Choroid plexus epithelial cell (primary cell): ENCODE measurements around the gene UNC5A.

ENCODE experiments used
- DNase-seq: peaks from one replicate; pipeline ENCODE4 v3.0.0-alpha.2; 2010; ENCODE audit warnings: low read depth
- H3K4me3 ChIP-seq: 2 replicates; pipeline ENCODE4 v1.5.1; 2011; ENCODE audit warnings: low read depth, mild to moderate bottlenecking, control low read depth, low read length, moderate library complexity
- TF ChIP-seq, protein P1 (sequence below): conservative IDR thresholded peaks from 2 replicates; pipeline ENCODE4 v1.5.1; 2011; ENCODE audit warnings: low read depth, mild to moderate bottlenecking, control low read depth, inconsistent platforms, low read length, moderate library complexity

Gene UNC5A

DNA sequence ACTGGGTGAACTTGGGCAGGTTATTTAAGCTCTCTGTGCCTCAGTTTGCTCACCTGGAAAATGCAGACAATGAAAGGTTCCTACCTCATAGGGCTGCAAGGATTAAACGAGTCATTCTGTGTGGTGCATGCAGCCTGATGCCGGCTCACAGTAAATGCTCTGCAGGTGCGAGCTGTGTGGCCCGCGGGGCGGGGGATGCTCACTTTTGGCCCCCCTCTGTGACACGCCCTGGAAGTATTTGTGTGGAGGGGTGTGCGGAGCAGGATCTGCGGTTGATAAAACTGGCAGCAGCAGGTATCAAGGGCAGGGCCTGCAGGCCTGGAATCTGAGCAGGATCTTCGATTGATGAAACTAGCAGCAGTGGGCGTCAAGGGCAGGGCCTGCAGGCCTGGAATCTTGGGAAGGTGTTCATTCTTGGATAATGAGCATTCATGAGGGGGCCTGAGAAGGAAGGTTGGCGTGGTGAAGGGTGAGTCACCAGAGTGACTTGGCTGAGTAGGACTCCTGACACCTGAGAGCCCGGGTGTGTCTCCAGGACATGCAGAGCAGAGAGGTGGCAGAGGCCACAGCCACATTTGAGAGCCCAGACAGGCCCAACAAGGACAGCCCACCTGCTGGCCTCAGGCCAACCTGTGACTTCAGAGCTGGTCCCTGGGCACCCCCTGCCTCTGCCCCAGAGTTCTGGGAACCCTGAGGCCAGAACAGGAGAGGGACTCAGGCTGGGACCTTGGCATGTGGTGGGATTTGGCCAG is 11.9 kb downstream of the UNC5A start:
- no peak for DNase-seq
- no peak overlapping the region for H3K4me3 ChIP-seq
- TF ChIP-seq, protein P1, sequence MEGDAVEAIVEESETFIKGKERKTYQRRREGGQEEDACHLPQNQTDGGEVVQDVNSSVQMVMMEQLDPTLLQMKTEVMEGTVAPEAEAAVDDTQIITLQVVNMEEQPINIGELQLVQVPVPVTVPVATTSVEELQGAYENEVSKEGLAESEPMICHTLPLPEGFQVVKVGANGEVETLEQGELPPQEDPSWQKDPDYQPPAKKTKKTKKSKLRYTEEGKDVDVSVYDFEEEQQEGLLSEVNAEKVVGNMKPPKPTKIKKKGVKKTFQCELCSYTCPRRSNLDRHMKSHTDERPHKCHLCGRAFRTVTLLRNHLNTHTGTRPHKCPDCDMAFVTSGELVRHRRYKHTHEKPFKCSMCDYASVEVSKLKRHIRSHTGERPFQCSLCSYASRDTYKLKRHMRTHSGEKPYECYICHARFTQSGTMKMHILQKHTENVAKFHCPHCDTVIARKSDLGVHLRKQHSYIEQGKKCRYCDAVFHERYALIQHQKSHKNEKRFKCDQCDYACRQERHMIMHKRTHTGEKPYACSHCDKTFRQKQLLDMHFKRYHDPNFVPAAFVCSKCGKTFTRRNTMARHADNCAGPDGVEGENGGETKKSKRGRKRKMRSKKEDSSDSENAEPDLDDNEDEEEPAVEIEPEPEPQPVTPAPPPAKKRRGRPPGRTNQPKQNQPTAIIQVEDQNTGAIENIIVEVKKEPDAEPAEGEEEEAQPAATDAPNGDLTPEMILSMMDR = no peak

DNA sequence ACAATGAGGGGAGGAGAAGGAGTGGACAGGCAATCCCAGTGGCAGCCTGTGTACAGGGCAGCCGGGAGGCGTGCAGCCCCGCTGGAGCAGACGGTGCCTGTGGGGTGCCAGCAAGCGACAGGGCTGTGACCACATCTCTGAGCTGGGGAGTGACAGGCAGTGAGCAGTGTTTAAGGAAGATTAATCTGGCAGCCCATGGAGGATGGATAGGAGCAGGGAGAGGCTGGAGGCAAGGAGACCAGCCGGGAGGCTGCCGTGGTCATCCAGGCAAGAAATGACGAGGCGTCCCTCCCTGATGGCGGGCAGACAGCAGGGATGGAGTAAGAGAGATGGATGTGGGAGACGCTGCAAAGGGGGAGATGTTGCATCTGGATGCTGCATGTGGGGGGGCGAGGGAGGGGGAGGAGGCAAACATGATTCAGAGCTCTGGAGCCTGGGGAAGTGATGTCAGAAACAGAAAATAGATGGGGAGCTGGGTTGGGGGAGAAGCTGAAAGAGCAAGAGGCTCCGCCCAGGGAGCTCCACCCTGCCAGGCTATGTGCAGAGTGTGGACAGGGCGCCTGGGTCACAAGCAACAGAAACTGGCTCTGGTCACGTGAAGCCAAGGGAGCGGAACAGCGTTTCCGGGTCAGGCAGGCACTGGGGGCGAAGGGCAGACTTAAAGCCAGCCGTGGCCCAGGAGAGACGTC is 12.6 kb downstream of the UNC5A start:
- TF ChIP-seq, protein P1 = no peak
- no peak for DNase-seq
- no peak overlapping the region for H3K4me3 ChIP-seq

DNA sequence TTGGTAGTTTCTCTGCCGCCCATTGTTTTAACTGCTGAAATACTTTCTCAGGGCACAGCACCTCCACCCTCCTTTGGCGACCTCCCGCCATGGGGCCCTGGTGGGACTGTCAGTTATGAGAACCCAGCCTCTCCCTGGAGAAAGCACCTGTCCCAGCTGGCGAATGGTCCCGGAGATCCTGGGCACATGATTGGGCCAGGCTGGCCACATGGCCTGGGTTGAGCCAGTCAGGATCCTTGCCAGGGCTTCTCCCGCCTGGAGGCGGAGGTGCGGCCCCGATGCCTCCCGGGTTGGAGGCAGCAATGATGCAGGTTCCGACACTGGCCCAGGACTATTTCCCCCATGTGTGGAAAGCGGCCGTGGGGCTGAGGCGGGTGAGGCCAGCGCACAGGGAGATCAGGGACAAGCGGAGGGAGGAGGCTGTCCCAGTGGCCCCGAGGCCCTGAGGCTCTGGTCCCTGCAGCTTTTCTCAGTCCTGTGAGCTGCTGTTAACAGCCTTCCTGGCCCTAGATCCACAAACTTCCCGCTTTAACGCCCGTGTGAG is 13.6 kb downstream of the UNC5A start:
- no peak overlapping the region for H3K4me3 ChIP-seq
- TF ChIP-seq, protein P1 = no peak
- no peak for DNase-seq

DNA sequence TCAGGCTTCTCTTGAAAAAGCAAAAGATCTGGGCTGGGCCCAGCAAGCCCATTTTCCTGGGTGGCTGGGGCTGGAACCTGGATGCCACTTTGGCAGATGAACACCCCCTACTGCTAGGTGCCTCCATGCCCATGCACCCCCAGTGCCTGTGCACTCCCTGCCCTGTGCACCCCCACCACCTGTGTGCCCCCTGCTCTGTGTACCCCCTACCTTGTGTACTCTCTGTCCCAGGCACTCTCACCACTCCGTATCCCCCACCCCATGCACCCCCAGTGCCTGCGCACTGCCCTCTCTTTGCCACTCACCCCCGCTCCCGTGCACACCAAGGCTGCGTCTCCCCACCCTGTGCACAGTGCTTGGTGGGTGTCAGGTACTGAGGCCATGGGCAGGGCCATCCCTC is 14.2 kb downstream of the UNC5A start:
- H3K4me3 ChIP-seq = no peak overlapping the region
- DNase-seq = no peak
- TF ChIP-seq, protein P1 = no peak

DNA sequence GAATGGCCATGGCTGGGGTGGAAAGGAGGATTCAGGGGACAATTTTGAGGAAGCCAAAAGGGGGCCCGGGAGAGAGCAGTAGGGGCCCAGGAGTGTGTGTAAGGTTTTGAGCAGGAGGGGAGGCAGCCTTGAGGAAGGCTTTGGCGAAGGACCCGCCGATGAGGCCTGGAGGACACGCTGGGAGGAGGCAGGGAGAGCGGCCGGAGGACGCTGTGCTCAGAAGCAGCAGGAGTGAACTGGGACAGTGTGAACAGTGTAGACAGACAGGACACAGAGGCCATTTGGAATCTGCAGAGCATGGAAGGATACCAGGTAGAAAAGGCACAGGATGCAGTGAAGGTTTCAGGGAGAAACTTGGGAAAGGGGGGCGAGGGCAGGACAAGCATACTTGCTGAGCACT is 14.9 kb downstream of the UNC5A start:
- DNase-seq = no peak
- TF ChIP-seq, protein P1 = no peak

DNA sequence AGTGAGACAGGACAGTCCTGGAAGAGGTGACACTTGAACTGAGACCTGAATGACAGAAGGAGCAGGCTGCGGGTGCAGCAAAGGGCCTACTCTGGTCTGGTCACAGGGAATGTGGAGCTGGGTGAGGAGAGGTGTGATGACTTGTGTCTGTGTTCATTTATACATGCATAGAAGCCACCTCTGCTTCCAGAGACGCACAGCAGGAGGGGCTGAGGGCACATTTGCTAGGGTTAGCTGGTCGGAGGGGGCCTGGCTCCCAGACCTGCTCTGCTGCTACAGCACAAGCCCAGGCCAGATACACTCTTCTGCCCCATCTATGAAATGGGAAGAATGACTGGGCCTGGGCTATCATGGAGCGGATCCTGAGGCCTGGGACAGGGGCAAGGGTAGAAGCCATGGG is 15.6 kb downstream of the UNC5A start:
- no peak for DNase-seq
- TF ChIP-seq, protein P1 = no peak
- H3K4me3 ChIP-seq = no peak overlapping the region

More for the DNA sequence above, 14.9 kb downstream of the UNC5A start:
- H3K4me3 ChIP-seq = no peak overlapping the region
